ELF-1 (cell line): Measurements from ENCODE around the gene ABCD4.
"Not testable (repeated sequence)": the region's sequence is repeated elsewhere in the genome, so short reads cannot be mapped to it uniquely, and the experiment has no call there.

Experiments
- DNase-seq: peaks from one replicate; pipeline ENCODE4 v3.0.0-alpha.2; 2016; ENCODE audit warnings: low read depth, low spot score

The ABCD4 gene

DNA sequence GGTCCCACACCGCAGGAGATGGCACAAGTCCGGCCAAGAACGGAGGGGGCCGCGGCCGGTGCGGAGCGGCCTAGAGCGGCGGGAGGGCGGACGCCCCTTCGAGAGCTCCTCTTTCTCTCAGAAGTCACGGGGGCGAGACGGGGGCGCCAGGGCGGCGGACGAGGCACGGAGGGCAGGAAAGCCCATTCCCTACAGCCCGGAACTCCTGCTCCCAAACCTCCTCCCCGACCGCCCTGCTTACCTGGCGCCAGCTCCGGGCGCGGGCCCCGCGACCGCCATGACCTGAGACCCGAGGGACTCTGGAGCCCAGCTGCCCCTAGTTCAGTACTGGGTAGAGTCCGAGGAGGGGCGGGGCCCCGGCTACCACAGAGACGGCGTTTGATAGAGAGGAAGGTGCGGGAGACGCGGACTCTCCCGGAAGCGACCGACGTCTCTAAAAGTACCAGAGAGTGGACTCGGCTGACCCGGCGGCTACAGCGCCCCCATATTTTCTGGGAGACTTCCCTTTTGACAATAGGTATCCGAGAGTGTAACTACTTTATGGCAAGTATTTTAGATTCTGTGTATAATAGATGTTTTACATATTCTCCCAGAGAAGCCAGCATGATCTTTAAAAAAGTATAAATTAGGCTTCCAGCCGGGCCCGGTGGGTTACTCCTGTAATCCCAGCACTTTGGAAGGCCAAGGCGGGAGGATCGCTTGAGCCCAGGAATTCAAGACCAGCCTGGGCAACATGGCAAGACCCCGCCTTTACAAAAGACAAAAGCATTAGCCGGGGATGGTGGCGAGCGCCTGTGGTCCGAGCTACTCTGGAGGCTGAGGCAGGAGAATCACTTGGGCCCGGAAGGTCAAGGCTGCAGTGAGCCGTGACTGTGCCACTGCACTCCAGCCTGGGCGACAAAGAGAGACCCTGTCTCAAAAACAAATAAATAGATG lies at the start of gene ABCD4:
ABCD4 (minus strand) TSS at position 301 of the 936 bp plus-strand sequence; CDS start at position 279, 22 bp downstream.
- DNase-seq, result peak; percentile 96

DNA sequence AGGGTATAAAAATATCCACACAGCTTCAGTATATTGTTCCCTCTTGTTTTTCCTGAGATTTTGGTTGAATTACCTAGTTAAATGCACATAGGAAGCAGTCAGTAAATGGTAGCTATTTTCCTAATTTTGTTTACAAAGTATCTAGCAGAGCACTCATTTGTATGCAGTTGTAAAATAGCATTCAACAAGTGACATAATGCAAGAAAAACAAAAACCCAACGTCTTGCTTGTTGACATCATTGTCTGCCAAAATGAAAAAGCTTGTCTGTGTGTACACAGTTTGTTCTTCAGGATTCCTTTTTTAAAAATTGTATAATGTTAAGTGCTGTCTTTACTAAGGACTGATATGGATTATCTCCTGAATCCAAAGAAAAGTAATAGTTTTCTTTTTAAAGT lies 48.2 kb upstream of the ABCD4 start:
- DNase-seq, result no peak

DNA sequence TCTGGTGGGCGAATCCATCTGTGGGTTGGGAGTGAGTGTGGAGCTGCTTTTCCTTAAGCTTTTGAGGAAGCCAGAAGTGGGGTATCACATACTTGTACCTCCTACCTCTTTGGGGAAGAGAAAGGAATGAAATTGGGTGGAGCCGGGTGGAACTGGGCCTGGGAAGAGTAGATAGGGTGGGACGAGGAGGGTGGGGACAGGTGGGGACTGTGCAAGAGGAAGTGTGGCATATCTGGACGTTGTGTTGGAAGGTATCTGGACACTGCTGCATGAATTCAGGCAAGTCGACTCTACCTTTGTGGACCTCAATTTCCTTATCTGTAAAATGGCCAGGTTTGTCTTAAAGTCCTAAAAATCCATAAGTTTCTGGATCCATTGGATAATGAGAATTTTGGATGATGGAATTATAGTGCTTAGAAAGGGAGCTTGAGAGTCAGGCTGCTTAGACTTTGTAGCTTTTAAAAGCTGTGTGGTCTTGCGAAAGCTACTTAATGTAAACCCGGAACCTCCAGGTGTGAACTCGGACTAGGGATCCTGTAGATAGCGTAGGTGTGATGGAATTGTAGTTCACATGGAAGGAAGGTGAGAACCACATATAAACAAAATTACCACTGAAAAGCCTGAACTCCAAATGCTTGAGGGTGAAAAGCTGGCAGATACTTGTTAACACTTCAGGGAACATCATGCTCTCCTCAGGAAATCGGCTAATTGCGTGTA lies 47.6 kb upstream of the ABCD4 start:
- DNase-seq, result no peak

DNA sequence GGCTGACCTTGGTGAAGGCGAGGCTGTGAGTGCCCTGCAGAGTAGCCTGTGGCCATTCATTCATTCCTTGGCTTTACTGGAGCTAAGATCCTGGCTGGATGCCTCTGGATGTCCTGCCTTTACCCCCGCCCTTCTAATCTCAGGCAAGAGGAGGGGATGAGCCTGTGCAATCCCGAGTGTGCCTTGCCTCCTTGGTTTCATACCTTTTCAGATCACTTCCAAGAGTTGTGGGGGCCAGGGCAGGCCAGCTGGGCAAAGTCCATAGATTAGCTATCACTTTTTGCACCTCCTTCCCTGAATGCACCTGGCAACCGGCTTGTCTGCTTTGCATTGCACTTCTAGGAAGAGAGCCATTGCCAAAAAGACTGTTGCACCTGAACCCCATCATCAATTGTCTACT lies 47.0 kb upstream of the ABCD4 start:
- peak; percentile 53 for DNase-seq

DNA sequence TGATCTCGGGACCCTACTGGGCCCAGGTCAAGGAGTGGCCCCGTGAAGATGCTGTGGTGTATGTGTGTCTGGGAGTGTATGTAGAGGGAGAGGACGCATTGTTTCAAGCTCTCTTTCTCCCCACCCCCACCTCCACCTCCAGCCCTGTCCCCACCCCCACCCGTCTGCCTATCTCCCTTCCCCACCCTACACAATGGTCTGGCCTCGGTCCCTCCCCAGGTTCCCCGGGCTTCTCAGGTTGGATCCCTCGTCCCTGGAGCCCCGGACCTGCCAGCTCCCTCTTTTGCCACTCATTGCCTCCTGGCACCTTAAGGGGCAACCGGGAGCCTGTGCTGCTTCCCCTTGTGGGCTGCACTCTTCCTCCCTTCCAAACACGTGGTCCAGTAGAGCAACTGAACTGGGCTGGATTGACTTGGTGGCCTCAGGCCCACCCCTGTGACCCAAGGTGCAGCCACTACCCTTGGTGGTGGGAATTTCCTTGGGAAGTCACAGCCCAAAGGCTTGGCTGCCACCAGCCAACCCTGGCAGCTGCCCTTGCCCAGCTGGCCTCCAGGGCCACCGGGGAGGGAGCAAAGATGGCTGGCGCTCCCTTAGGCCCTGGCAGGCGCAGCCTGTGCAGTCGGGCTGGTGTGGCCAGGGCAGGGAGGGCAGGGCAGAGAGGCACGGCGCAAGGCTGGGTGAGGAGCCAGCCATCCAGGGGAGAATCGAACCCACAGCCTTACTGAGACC lies 46.2 kb upstream of the ABCD4 start:
- peak; percentile 60 for DNase-seq

DNA sequence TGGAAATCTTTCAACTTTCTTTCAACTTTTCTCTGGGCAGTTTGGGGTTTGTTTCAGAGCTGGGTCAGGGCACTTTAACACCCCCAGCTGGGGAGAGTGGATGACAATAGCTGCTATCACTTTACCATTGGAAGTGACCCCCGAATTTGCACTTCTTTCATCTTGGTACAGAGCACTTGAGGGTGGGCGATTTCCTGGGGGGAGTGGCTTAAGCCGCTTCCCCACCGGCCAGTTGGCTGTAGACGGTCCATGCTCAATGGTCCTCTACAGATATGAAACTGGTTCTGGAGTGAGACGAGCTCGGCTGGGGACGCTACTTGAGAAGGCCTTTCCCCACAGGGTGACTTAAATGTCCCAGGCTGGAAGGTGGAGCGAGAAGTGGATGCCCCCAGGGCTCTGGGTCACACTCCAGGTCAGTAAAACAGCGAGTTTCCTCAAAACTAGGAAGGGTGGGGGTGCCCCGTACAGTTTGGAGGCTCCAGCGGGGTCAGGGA lies 45.6 kb upstream of the ABCD4 start, which contains the start of gene VRTN:
VRTN (plus strand) TSS at position 231 of the 494 bp plus-strand sequence. CDS start 8,313 bp downstream, outside the sequence.
- peak; percentile 65 for DNase-seq

DNA sequence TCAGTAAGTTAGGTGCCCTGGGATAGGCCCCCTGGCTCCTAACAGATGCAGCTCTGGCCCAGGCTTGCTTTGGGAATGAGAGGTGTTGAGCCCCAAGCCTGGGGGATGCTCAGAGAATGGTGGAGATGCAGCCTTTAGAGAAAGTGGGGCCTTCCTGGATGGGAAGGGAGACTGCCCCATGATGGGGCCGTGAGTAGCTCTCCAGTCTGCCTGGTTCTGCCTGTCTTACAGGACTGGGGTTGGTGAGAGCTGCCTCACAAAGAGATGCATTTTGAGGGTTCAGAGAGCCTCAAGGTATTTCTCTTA lies 45.0 kb upstream of the ABCD4 start:
- peak; percentile 56 for DNase-seq

DNA sequence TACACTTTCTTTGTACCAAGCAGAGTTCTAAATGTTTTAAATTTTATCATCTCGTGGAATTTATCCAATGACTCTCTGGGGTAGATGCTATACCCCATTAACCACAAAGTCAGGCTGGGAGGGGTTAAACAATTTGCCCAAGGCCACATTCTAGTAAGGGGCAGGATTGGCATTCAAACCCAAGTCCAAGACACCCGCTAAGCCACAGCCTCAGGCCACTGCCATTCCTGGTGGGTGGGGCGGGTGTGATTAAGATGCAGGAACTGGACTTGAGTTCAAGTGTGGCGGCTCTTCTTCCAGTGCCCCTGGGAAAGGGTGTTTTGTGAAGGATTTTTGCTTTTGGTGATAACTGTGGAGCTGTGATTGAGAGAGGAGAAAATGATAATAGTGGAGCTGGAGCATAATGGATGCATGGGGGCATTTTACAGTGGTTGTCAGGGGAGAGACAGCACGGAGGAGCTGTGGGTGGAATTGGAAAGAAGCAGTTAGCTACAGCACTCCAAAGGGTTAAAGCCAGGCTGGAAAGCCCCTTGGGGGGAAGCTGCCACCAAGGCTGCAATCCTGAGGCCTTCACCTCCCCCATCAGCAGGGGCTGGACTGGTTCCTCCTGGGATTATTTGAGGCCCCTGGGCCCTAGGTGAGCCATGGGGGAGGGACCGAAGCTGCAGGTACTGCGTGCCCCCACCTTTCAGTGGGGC lies 44.5 kb upstream of the ABCD4 start:
- DNase-seq, result peak; percentile 68

DNA sequence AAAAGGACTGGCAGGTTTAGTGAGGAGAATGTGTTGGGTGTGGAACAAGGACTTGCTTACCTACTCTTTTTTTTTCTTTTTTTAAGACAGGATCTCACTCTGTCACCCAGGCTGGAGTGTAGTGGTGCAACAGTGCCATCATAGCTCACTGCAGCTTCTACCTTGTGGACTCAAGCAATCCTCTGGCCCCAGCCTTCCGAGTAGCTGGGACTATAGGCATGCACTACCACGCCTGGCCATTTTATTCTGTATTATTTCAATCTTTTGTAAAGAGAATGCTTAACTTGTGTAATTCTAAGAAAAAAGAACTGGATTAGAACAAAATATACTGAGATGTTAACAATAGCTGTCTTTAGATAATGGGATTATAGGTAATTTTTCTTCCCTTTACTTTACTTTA lies 43.6 kb upstream of the ABCD4 start:
- DNase-seq, result no peak

DNA sequence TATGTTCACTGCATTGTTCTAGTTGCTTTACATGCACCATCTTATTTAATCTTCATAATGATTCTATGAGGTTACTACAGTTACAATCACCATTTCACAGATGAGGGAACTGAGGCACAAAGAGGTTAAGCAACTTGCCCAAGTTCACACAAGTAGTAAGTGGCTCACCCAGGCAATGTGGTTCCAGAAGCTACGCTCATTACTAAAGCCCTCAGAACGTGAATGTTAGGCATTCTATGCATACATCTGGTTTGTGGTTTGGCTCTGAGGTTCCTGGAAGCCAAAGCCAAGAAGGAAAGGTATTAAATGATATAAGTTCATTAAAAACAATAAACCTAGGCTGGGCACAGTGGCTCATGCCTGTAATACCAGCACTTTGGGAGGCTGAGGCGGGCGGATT lies 31.2 kb upstream of the ABCD4 start:
- no peak for DNase-seq

DNA sequence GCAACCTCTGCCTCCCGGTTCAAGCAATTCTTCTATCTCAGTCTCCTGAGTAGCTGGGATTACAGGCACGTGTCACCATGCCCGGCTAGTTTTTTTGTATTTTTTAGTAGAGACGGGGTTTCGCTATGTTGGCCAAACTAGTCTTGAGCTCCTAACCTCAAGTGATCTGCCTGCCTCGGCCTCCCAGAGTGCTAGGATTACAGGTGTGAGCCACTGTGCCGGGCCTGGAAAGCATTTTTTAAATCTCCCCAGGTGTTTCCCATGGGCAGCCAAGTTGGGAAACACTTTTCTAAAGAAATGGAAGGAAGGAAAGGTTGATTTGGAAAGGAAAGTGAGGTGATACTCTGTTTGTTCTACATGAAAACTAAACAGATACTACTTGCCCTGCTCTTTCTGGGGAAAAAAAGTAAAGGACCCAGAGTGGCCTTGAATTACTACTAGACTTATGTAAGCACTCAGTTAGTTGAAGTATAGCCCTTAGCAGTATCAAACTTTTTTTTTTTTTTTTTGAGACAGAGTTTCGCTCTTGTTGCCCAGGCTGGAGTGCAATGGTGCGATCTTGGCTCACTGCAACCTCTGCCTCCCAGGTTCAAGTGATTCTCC lies 27.3 kb upstream of the ABCD4 start:
- DNase-seq, result not testable (repeated sequence)

DNA sequence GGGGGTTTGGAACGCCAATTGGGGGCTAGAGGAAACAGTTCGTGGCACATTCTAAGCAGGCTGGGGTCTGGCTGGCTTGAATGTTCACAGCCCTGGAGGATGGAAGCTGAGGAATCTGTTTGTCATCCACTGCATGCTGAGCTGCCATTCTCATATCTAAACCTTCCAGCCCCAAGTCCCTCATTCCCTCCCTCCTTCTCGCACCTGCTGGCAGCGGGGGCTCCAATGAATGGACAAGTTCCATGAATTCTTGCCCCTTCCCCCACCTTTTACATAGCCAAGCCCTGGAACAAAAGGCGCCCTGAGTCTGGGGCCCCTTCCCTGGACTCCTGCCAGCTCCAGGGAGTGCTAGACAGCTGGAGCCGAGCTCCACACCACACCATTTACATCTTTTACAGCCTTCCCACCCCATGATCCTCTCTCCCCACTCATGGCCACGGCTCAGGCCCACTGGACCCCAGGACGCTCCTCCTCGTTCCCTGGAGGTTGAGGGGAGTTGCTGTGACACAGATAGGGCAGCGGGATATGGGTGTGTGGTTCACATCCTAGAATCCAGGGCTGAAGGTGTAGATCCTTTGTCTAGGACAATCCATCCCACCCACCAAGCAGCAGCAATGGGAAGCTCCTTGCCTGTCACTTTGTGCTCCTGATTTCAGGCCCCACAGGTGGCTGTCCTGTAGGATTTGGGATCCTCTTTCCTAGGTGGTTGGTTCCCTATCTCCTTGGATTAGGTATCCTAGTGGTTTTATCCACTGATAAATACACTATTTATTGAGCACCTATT lies 23.8 kb upstream of the ABCD4 start:
- peak; percentile 91 for DNase-seq

DNA sequence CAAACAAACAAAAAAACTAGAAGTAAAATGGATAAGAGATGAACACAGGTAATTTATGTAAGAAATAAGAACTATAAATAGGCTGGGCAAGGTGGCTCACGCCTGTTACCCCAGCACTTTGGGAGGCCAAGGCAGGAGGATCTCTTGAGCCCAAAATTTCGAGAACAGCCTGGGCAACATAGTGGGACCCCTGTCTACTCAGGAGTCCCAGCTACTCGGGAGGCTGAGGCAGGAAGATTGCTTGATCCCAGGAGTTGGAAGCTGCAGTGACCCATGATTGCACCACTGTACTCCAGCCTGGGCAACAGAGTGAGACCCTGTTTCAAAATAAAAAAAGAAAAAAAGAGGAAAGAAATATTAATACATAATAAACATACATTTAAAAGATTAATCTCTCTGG lies 22.7 kb upstream of the ABCD4 start:
- DNase-seq, result no peak

DNA sequence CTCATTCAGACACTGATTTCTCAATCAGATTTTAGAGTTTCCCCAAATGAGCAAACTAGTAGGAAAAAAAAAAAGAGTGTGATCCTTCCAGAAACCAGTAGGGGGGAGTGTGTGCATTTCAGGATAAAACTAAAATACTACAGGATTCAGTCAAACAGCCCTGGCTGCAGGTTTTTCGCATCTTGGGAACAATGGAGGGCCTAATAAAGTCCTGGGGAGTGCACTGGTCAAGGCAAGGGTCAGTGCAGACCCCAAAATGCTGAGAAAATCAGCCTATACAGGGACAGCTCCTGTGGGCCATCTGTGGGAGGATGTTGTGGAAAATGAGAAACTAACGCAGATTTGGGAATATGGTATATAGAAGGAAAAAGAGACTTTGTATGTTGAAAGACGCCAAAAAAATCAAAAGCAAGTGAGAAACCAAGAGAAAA lies 22.2 kb upstream of the ABCD4 start:
- DNase-seq, result peak; percentile 55

DNA sequence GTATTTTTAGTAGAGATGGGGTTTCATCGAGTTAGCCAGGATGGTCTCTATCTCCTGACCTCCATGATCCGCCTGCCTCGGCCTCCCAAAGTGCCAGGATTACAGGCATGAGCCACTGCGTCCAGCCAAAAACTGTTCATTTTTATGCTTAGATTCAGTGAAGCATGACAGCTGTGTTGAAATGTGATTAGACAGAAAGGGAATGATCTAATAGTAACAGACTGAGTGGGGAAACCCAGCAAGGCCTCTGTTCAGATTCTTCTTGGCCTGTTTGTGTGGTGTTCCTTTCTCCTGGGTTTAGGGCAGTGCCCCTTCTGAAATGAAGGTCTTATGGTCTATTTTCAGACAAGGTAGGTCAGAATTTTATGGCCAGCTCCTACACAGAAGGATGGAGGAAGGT lies 11.8 kb upstream of the ABCD4 start:
- DNase-seq, result no peak

DNA sequence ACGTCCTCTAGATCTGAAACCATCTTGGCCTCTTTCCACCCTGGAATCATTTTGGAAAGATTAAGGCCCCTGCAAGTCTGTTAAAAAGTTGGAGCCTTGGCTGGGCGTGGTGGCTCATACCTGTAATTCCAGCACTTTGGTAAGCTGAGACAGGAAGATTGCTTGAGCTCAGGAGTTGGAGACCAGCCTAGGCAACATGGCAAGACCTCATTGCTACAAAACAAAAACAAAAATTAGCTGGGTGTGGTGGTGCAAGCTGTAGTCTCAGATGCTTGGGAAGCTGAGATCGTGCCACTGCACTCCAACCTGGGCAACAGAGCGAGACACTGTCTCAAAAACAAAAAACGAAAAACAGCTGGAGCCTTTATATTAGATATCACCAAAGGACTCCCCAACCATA lies 10.9 kb upstream of the ABCD4 start:
- DNase-seq, result no peak

DNA sequence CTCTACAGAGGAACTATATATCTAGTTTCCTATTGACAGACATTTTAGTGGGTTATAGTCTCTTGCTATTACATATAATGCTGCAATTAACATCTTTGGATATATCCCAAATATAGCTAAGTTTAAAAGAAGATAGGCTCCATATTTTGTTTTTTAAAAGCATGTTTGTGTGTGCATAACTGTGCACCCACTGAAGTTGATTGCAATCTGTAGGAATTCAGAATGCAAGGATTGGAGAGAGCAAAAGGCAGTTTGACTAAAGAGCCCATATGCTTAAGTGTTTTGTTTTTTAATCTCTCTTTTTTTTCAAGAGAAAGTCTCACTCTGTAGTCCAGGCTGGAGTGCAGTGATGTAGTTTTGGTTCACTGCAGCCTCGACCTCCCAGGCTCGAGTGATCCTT lies 9.4 kb upstream of the ABCD4 start:
- DNase-seq, result no peak

DNA sequence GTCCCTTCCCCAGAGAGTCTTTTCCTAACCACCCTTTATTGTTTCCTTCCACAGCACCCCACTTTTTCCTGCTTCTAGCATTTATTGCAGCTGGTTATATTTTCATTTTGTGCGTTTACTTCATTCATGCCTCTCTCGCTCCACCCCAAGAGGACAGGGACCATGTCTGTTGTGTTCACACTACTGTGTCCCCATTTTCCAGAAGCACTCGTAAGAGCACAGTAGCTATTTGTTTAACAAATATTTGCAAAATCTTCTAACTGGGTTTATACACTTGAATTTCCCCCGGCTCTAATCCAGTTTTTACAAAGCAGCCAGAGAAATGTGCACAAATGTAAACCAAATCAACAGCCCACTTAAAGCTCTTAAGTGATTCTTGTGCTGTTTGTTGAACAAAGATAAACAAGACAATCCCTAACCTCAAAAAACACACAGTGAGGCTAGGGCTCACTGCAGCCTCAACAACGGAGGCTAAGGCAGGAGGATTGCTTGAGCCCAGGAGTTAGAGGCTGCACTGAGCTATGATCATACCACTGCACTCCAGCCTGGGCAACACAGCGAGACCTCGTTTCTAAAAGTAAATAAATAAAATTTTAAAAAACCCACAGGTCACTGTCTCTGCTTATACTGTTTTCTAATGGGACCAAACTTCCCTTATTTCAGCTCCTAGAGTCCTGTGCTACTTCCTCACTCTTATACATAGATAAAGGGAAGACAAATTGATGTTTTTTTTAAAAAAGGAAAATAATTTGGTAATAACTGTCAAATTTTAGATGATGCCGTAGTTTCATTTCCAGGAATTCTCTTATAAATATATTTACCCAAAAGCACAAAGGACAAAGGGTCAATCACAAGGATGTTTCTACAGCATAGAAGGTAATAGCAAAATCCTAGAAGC lies 6.6 kb upstream of the ABCD4 start:
- no peak for DNase-seq

DNA sequence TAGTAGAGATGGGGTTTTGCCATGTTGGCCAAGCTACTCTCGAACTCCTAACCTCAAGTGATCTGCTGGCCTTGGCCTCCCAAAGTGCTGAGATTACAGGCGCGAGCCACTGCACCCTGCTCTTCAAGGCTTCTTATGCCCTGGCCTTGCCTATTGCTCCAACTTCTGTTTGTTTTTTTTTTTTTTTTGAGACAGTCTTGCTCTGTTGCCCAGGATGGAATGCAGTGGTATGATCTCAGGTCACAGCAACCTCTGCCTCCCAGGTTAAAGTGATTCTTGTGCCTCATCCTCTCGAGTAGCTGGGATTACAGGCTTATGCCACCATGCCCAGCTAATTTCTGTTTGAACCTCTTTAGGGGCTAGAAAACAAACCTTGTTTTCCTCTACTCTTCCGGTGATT lies 6.0 kb upstream of the ABCD4 start:
- DNase-seq, result no peak
